Panc1 (cell line): Measurements from ENCODE around the gene SLC6A15. TPM values are rescaled to one million over a fixed set of nuclear protein-coding genes. Genes with fewer than 3 reads are reported as not detected.

Experiments used
- ATAC-seq: fragments of 200-7000 bp; cut with Tn5 transposase; 2 replicates; pipeline ENCODE4 v1.9.1; 2020; ENCODE audit warnings: mild to moderate bottlenecking, moderate library complexity
- BruUV-seq: library from RNA; stranded (reverse); fragments of 400-500 nt; replicated peaks from 2 replicates; lab custom pipeline; 2021; lab: Mats Ljungman, UMichigan
- CTCF ChIA-PET: fragments of 300-600 bp; sonication (Branson Sonifier 250); formaldehyde crosslinking; loops from one replicate; lab custom pipeline; 2022; ENCODE audit warnings: antibody characterized with exemption; lab: Charles Lee
- POLR2A ChIA-PET: fragments of 300-600 bp; sonication (Branson Sonifier 250); formaldehyde crosslinking; loops from one replicate; lab custom pipeline; 2022; ENCODE audit warnings: antibody characterized with exemption; lab: Charles Lee
- DNase-seq: peaks from one replicate; pipeline ENCODE4 v3.0.0-alpha.2; 2010; ENCODE audit warnings: low read depth, low spot score
- H3K27ac ChIP-seq: 2 replicates; pipeline ENCODE4 v1.5.1; 2011; ENCODE audit warnings: mild to moderate bottlenecking, low read length, inconsistent platforms
- H3K27me3 ChIP-seq: fragments of 200-500 bp; sonication (Bioruptor generic); 2 replicates; pipeline ENCODE4 v1.6.0; 2014; ENCODE audit warnings: low read length, inconsistent platforms; ENCODE audit not compliant: control insufficient read depth, insufficient read depth
- H3K36me3 ChIP-seq: fragments of 200-500 bp; sonication (Bioruptor generic); 2 replicates; pipeline ENCODE4 v1.5.1; 2014; ENCODE audit warnings: inconsistent platforms, mild to moderate bottlenecking, low read length, moderate library complexity; ENCODE audit not compliant: control insufficient read depth, insufficient read depth
- H3K4me1 ChIP-seq: 2 replicates; pipeline ENCODE4 v1.5.1; 2011; ENCODE audit warnings: inconsistent platforms, mild to moderate bottlenecking, low read length, moderate library complexity; ENCODE audit not compliant: control insufficient read depth, insufficient read depth
- H3K4me3 ChIP-seq, 2 experiments: 2 replicates each; pipeline ENCODE4 v1.5.1; 2011 to 2012; ENCODE audit warnings: low read depth in 2 of 2, low read length in 2 of 2, mild to moderate bottlenecking in 2 of 2, inconsistent platforms in 1 of 2, moderate library complexity in 1 of 2
- H3K9me3 ChIP-seq: fragments of 200-500 bp; sonication (Bioruptor generic); 2 replicates; pipeline ENCODE4 v1.5.1; 2014; ENCODE audit warnings: low read depth, mild to moderate bottlenecking, inconsistent platforms, low read length, moderate library complexity; ENCODE audit not compliant: control insufficient read depth, insufficient read depth
- CTCF ChIP-seq: fragments of 450-650 bp; IDR thresholded peaks from 2 replicates; pipeline ENCODE4 v1.5.1; 2017; ENCODE audit warnings: mild to moderate bottlenecking
- POLR2AphosphoS5 ChIP-seq: IDR thresholded peaks from 2 replicates; pipeline ENCODE4 v1.6.1; 2012; ENCODE audit warnings: mild to moderate bottlenecking, low read depth, low read length, moderate library complexity
- REST ChIP-seq, 2 experiments: IDR thresholded peaks; 2 replicates each; pipeline ENCODE4 v1.6.1; 2011 to 2012; ENCODE audit warnings: low read depth in 2 of 2, control low read depth in 1 of 2, low read length in 1 of 2, mild to moderate bottlenecking in 1 of 2, moderate library complexity in 1 of 2; ENCODE audit not compliant: insufficient read depth in 1 of 2
- SIN3A ChIP-seq: IDR thresholded peaks from 2 replicates; pipeline ENCODE4 v1.6.1; 2012; ENCODE audit warnings: low read depth, mild to moderate bottlenecking, low read length, moderate library complexity, borderline replicate concordance; ENCODE audit not compliant: insufficient read depth
- TCF7L2 ChIP-seq: IDR thresholded peaks from 2 replicates; pipeline ENCODE4 v1.6.1; 2011; ENCODE audit warnings: mild to moderate bottlenecking, low read depth, low read length, inconsistent platforms
- in situ Hi-C: cut with HindIII; loops from 2 replicates; pipeline ENCODE4 v1.10.0; 2016; ENCODE audit warnings: low sequenced_read_pairs, low pct_unique_long_range_greater_than_20kb
- intact Hi-C: fragments of 100-400 bp; cut with micrococcal nuclease; formaldehyde crosslinking; loops from one replicate; pipeline ENCODE4 v1.10.0; 2022; ENCODE audit not compliant: unreplicated experiment
- total RNA-seq: library from RNA; stranded (reverse); gene quantifications from one replicate; pipeline ENCODE4 v1.2.1, GENCODE V29; 2021; ENCODE audit not compliant: unreplicated experiment

Gene SLC6A15
- total RNA-seq, 1 experiment from 2014 or later, result 0.36 TPM

GRCh38 chr12:84920331-84920730, 7.7 kb upstream of the SLC6A15 start:
- H3K27me3 ChIP-seq, result no peaks in the 10 kb centered on the region
- ChIA-PET CTCF (no interaction called here), POLR2A (no interaction called here)
- BruUV-seq, result no TSS peak
- intact Hi-C loops, result no loop called here
- H3K4me3 ChIP-seq, result no peak overlapping the region
- H3K27ac ChIP-seq, result no peak overlapping the region
- H3K9me3 ChIP-seq, result no peaks in the 10 kb centered on the region
- no peaks in the 10 kb centered on the region for H3K36me3 ChIP-seq
- no peaks in the 10 kb centered on the region for H3K4me1 ChIP-seq
- in situ Hi-C loops, result no loop called here
- ATAC-seq (no peak), DNase-seq (no peak)
- TF ChIP-seq TCF7L2, result no peak
- no peak for TF ChIP-seq POLR2AphosphoS5
- no peak for TF ChIP-seq REST (IDR thresholded peaks at IDR 0.05; ENCODE audit: insufficient read depth in 1 of 2, low read depth in 2 of 2, low read length in 1 of 2)
- TF ChIP-seq SIN3A, result no peak
- no peak for TF ChIP-seq CTCF

- no TSS peak for BruUV-seq
- H3K9me3 ChIP-seq, result no peaks in the 10 kb centered on the region
- ChIA-PET CTCF (no interaction called here), POLR2A (no interaction called here)
- TF ChIP-seq TCF7L2, result no peak
- no peak for TF ChIP-seq REST (IDR thresholded peaks at IDR 0.05; ENCODE audit: insufficient read depth in 1 of 2, low read depth in 2 of 2, low read length in 1 of 2)
- TF ChIP-seq POLR2AphosphoS5, result no peak
- no peak for TF ChIP-seq SIN3A
- TF ChIP-seq CTCF, result no peak
- no peaks in the 10 kb centered on the region; the same call in 1 of the 2 replicates for H3K36me3 ChIP-seq
- DNase-seq, result no peak
- no peak overlapping the region for H3K27ac ChIP-seq
- H3K4me1 ChIP-seq, result no peaks in the 10 kb centered on the region
- ATAC-seq, result no peak
- H3K4me3 ChIP-seq, result no peak overlapping the region
- in situ Hi-C loops, result no loop called here
- H3K27me3 ChIP-seq, result peaks cover 3% of the 10 kb centered on the region; the same call in 1 of the 2 replicates
- intact Hi-C loops, result no loop called here
Observed at GRCh38 chr12:84919271-84919670, 6.7 kb upstream of the SLC6A15 start.
